ES-I3 (cell line): Measurements from ENCODE around the gene RBP5.
"Not testable (repeated sequence)": the region's sequence is repeated elsewhere in the genome, so short reads cannot be mapped to it uniquely, and the experiment has no call there.

Experiments used
- H3K36me3 ChIP-seq: 2 replicates; pipeline ENCODE4 v1.6.1; 2013; ENCODE audit warnings: mild to moderate bottlenecking, low read length, control low read depth, moderate library complexity; ENCODE audit not compliant: insufficient read depth
- H3K4me1 ChIP-seq: 2 replicates; pipeline ENCODE4 v1.6.1; 2013; ENCODE audit warnings: mild to moderate bottlenecking, control low read depth, low read length; ENCODE audit not compliant: insufficient read depth
- H3K9ac ChIP-seq: 2 replicates; pipeline ENCODE4 v1.6.1; 2013; ENCODE audit warnings: low read depth, mild to moderate bottlenecking, low read length, moderate library complexity
- H3K9me3 ChIP-seq: 2 replicates; pipeline ENCODE4 v1.6.1; 2013; ENCODE audit warnings: mild to moderate bottlenecking, low read length, moderate library complexity; ENCODE audit not compliant: control insufficient read depth, insufficient read depth

Gene RBP5

GRCh38 chr12:7108003-7108795 is 20.5 kb downstream of the RBP5 start:
- Histone ChIP-seq H3K4me1 (no peaks in the 10 kb centered on the region), H3K36me3 (no peaks in the 10 kb centered on the region), H3K9me3 (no peaks in the 10 kb centered on the region), H3K9ac (peak overlapping the region; percentile 85)

- Histone ChIP-seq H3K4me1 (no peaks in the 10 kb centered on the region), H3K36me3 (no peaks in the 10 kb centered on the region), H3K9me3 (no peaks in the 10 kb centered on the region), H3K9ac (peak overlapping the region; percentile 85)
These were observed 21.1 kb downstream of the RBP5 start for GRCh38 chr12:7107636-7108002.

GRCh38 chr12:7107181-7107580 is 21.5 kb downstream of the RBP5 start:
- not testable (repeated sequence) for H3K9ac ChIP-seq, H3K36me3 ChIP-seq, H3K4me1 ChIP-seq, H3K9me3 ChIP-seq

- no peak overlapping the region for H3K9ac ChIP-seq
- no peaks in the 10 kb centered on the region for H3K4me1 ChIP-seq
- H3K36me3 ChIP-seq: no peaks in the 10 kb centered on the region
- H3K9me3 ChIP-seq: no peaks in the 10 kb centered on the region
These were observed 22.6 kb downstream of the RBP5 start for GRCh38 chr12:7106082-7106481.

GRCh38 chr12:7103837-7104584 is 24.7 kb downstream of the RBP5 start:
- no peaks in the 10 kb centered on the region for H3K36me3 ChIP-seq
- no peak overlapping the region for H3K9ac ChIP-seq
- H3K4me1 ChIP-seq: no peaks in the 10 kb centered on the region
- no peaks in the 10 kb centered on the region for H3K9me3 ChIP-seq

GRCh38 chr12:7102582-7102981 is 26.1 kb downstream of the RBP5 start:
- Histone ChIP-seq H3K9ac (no peak overlapping the region), H3K9me3 (no peaks in the 10 kb centered on the region), H3K4me1 (no peaks in the 10 kb centered on the region), H3K36me3 (no peaks in the 10 kb centered on the region)

GRCh38 chr12:7101694-7102131 is 27.0 kb downstream of the RBP5 start:
- Histone ChIP-seq H3K36me3 (no peaks in the 10 kb centered on the region), H3K9me3 (no peaks in the 10 kb centered on the region), H3K9ac (no peak overlapping the region), H3K4me1 (no peaks in the 10 kb centered on the region)

GRCh38 chr12:7101047-7101693 is 27.5 kb downstream of the RBP5 start:
- H3K4me1 ChIP-seq: no peaks in the 10 kb centered on the region; the same call in 1 of the 2 replicates
- H3K9me3 ChIP-seq: no peaks in the 10 kb centered on the region
- no peak overlapping the region for H3K9ac ChIP-seq
- H3K36me3 ChIP-seq: no peaks in the 10 kb centered on the region

GRCh38 chr12:7100239-7100638 is 28.4 kb downstream of the RBP5 start:
- H3K9ac ChIP-seq: no peak overlapping the region
- no peaks in the 10 kb centered on the region for H3K9me3 ChIP-seq
- H3K4me1 ChIP-seq: peaks cover 6% of the 10 kb centered on the region
- no peaks in the 10 kb centered on the region for H3K36me3 ChIP-seq

- peaks cover 6% of the 10 kb centered on the region for H3K4me1 ChIP-seq
- H3K9ac ChIP-seq: no peak overlapping the region
- no peaks in the 10 kb centered on the region for H3K9me3 ChIP-seq
- no peaks in the 10 kb centered on the region for H3K36me3 ChIP-seq
These were observed 29.2 kb downstream of the RBP5 start for GRCh38 chr12:7099290-7099996.

GRCh38 chr12:7096979-7097378 is 31.7 kb downstream of the RBP5 start:
- Histone ChIP-seq H3K36me3 (no peaks in the 10 kb centered on the region), H3K9me3 (no peaks in the 10 kb centered on the region), H3K9ac (no peak overlapping the region), H3K4me1 (peaks cover 9% of the 10 kb centered on the region)

GRCh38 chr12:7096006-7096932 is 32.4 kb downstream of the RBP5 start:
- Histone ChIP-seq H3K9ac (no peak overlapping the region), H3K4me1 (peaks cover 10% of the 10 kb centered on the region), H3K9me3 (no peaks in the 10 kb centered on the region), H3K36me3 (no peaks in the 10 kb centered on the region)

GRCh38 chr12:7093892-7094291 is 34.8 kb downstream of the RBP5 start:
- Histone ChIP-seq H3K9me3 (no peaks in the 10 kb centered on the region), H3K9ac (no peak overlapping the region), H3K4me1 (peaks cover 20% of the 10 kb centered on the region), H3K36me3 (no peaks in the 10 kb centered on the region)
